Measurements from ENCODE around the gene UBTFL1. TPM values are rescaled to one million over a fixed set of nuclear protein-coding genes. Genes with fewer than 3 reads are reported as not detected.

UBTFL1 gene
- total RNA-seq, 2 donors from 2014 or later = not detected

- no peaks in the 10 kb centered on the region for H3K9me3 ChIP-seq
- no peaks in the 10 kb centered on the region for H3K36me3 ChIP-seq
- H3K27me3 ChIP-seq (replicated peaks; ENCODE audit: insufficient read depth) = no peaks in the 10 kb centered on the region
- no peak overlapping the region for H3K27ac ChIP-seq
- no peaks in the 10 kb centered on the region for H3K4me1 ChIP-seq (ENCODE audit: control insufficient read depth in 1 of 2, low read depth in 2 of 2)
- ATAC-seq (ENCODE audit: insufficient number of reproducible peaks, low FRiP score, low read depth) = no peak
- no peak for DNase-seq (ENCODE audit: low spot score)
- no peak for TF ChIP-seq CTCF (IDR thresholded peaks at IDR 0.05)
- H3K4me3 ChIP-seq = no peak overlapping the region
Observed at GRCh38 chr11:90113541-90113940, 27.8 kb downstream of the UBTFL1 start.

- H3K27ac ChIP-seq = no peak overlapping the region
- DNase-seq (ENCODE audit: low spot score) (no peak), ATAC-seq (ENCODE audit: insufficient number of reproducible peaks, low FRiP score, low read depth) (no peak)
- TF ChIP-seq CTCF (IDR thresholded peaks at IDR 0.05) = no peak
- no peaks in the 10 kb centered on the region for H3K4me1 ChIP-seq (ENCODE audit: control insufficient read depth in 1 of 2, low read depth in 2 of 2)
- H3K36me3 ChIP-seq = no peaks in the 10 kb centered on the region
- H3K4me3 ChIP-seq = no peak overlapping the region
- no peaks in the 10 kb centered on the region for H3K9me3 ChIP-seq
- H3K27me3 ChIP-seq (replicated peaks; ENCODE audit: insufficient read depth) = no peaks in the 10 kb centered on the region
Observed at GRCh38 chr11:90120191-90120590, 34.4 kb downstream of the UBTFL1 start.

- no peaks in the 10 kb centered on the region for H3K27me3 ChIP-seq (replicated peaks; ENCODE audit: insufficient read depth)
- H3K27ac ChIP-seq = no peak overlapping the region
- H3K36me3 ChIP-seq = no peaks in the 10 kb centered on the region
- TF ChIP-seq CTCF (IDR thresholded peaks at IDR 0.05) = no peak
- ATAC-seq (ENCODE audit: insufficient number of reproducible peaks, low FRiP score, low read depth) (no peak), DNase-seq (ENCODE audit: low spot score) (no peak)
- H3K4me3 ChIP-seq = no peak overlapping the region
- no peaks in the 10 kb centered on the region for H3K4me1 ChIP-seq (ENCODE audit: control insufficient read depth in 1 of 2, low read depth in 2 of 2)
- H3K9me3 ChIP-seq = no peaks in the 10 kb centered on the region
Observed at GRCh38 chr11:90124371-90124770, 38.6 kb downstream of the UBTFL1 start.

GRCh38 chr11:90124946-90125345 is 39.2 kb downstream of the UBTFL1 start:
- H3K4me1 ChIP-seq (ENCODE audit: control insufficient read depth in 1 of 2, low read depth in 2 of 2) = no peaks in the 10 kb centered on the region
- H3K36me3 ChIP-seq = no peaks in the 10 kb centered on the region
- no peak for TF ChIP-seq CTCF (IDR thresholded peaks at IDR 0.05)
- H3K9me3 ChIP-seq = no peaks in the 10 kb centered on the region
- H3K4me3 ChIP-seq = no peak overlapping the region
- no peak overlapping the region for H3K27ac ChIP-seq
- DNase-seq (ENCODE audit: low spot score) (no peak), ATAC-seq (ENCODE audit: insufficient number of reproducible peaks, low FRiP score, low read depth) (no peak)
- H3K27me3 ChIP-seq (replicated peaks; ENCODE audit: insufficient read depth) = no peaks in the 10 kb centered on the region

GRCh38 chr11:90133560-90134477 is 48.1 kb downstream of the UBTFL1 start:
- no peak for ATAC-seq (ENCODE audit: insufficient number of reproducible peaks, low FRiP score, low read depth)
- TF ChIP-seq CTCF (IDR thresholded peaks at IDR 0.05) = no peak

More at GRCh38 chr11:90133560-90134477, 48.1 kb downstream of the UBTFL1 start:
- Histone ChIP-seq H3K36me3 (no peaks in the 10 kb centered on the region), H3K27me3 (replicated peaks; ENCODE audit: insufficient read depth) (no peaks in the 10 kb centered on the region), H3K4me1 (ENCODE audit: control insufficient read depth in 1 of 2, low read depth in 2 of 2) (peaks cover 6 to 8% of the 10 kb centered on the region in 2 donors), H3K27ac (no peak overlapping the region), H3K4me3 (peak overlapping the region; percentile 75), H3K9me3 (no peaks in the 10 kb centered on the region)
- no peak for DNase-seq (ENCODE audit: low spot score)

All from thoracic aorta (tissue), 2 donors.